PC-9 (cell line): ENCODE measurements around the gene SPG11. TPM values are rescaled to one million over a fixed set of nuclear protein-coding genes. Genes with fewer than 3 reads are reported as not detected.
A peak's percentile ranks its signal among the peaks of the same experiment; 100 is the strongest.

Experiments used
- BruUV-seq: library from RNA; stranded (reverse); fragments of 400-500 nt; replicated peaks from 2 replicates; lab custom pipeline; 2021; lab: Mats Ljungman, UMichigan
- CTCF ChIA-PET: fragments of 300-600 bp; sonication (Branson Sonifier 250); formaldehyde crosslinking; loops from one replicate; lab custom pipeline; 2022; ENCODE audit warnings: antibody characterized with exemption; lab: Charles Lee
- POLR2A ChIA-PET: fragments of 300-600 bp; sonication (Branson Sonifier 250); formaldehyde crosslinking; loops from one replicate; lab custom pipeline; 2022; ENCODE audit warnings: antibody characterized with exemption; ENCODE audit not compliant: unreplicated experiment; lab: Charles Lee
- DNase-seq, 2 experiments: peaks; one replicate each; pipeline versions ENCODE4 v3.0.0 to v3.0.0-alpha.2; 2015 to 2022; ENCODE audit warnings: mixed read lengths in 1 of 2
- H2AFZ ChIP-seq: fragments of 200-600 bp; sonication (generic); 2 replicates; pipeline ENCODE4 v1.8.1; 2017; ENCODE audit warnings: antibody characterized with exemption
- H3F3A ChIP-seq: fragments of 200-600 bp; sonication (generic); 2 replicates; pipeline ENCODE4 v1.8.1; 2017; ENCODE audit warnings: antibody characterized with exemption, mild to moderate bottlenecking, low read depth; ENCODE audit not compliant: insufficient read depth
- H3K27ac ChIP-seq: fragments of 200-600 bp; sonication (generic); 2 replicates; pipeline ENCODE4 v1.6.1; 2016; ENCODE audit warnings: mixed run types
- H3K27me3 ChIP-seq: fragments of 200-600 bp; sonication (generic); 2 replicates; pipeline ENCODE4 v1.6.1; 2016; ENCODE audit warnings: low read depth, mixed run types; ENCODE audit not compliant: insufficient read depth
- H3K36me3 ChIP-seq: fragments of 200-600 bp; sonication (generic); 2 replicates; pipeline ENCODE4 v1.6.1; 2016; ENCODE audit warnings: low read depth, mixed run types
- H3K4me1 ChIP-seq: fragments of 200-600 bp; sonication (generic); replicated peaks from 2 replicates; pipeline ENCODE4 v1.6.1; 2016; ENCODE audit warnings: mixed run types; ENCODE audit not compliant: insufficient read depth
- H3K4me2 ChIP-seq: fragments of 200-600 bp; sonication (generic); 2 replicates; pipeline ENCODE4 v1.6.1; 2017; ENCODE audit warnings: mixed run types
- H3K4me3 ChIP-seq: fragments of 200-600 bp; sonication (generic); 2 replicates; pipeline ENCODE4 v1.6.1; 2016; ENCODE audit warnings: mixed run types
- H3K79me2 ChIP-seq: fragments of 200-600 bp; sonication (generic); 2 replicates; pipeline ENCODE4 v1.6.1; 2017; ENCODE audit warnings: low read depth, mixed run types
- H3K9me2 ChIP-seq: fragments of 200-600 bp; sonication (generic); 2 replicates; pipeline ENCODE4 v1.8.1; 2017; ENCODE audit warnings: mild to moderate bottlenecking; ENCODE audit not compliant: insufficient read depth
- H3K9me3 ChIP-seq: fragments of 200-600 bp; sonication (generic); 2 replicates; pipeline ENCODE4 v1.8.1; 2016; ENCODE audit warnings: low read depth; ENCODE audit not compliant: insufficient read depth
- H4K20me1 ChIP-seq: fragments of 200-600 bp; sonication (generic); 2 replicates; pipeline ENCODE4 v1.8.1; 2017; ENCODE audit not compliant: insufficient read depth
- EZH2 ChIP-seq: fragments of 200-600 bp; sonication (generic); IDR thresholded peaks from 2 replicates; pipeline ENCODE4 v1.8.0; 2017; ENCODE audit warnings: antibody characterized with exemption, low read depth
- intact Hi-C: fragments of 100-400 bp; cut with micrococcal nuclease; formaldehyde crosslinking; loops from one replicate; pipeline ENCODE4 v1.10.0; 2022; ENCODE audit not compliant: unreplicated experiment
- total RNA-seq: library from RNA; stranded (reverse); gene quantifications from 2 replicates; pipeline ENCODE4 v1.2.3, GENCODE V29; 2021
- TF ChIP-seq, protein P1 (sequence below): fragments of 200-600 bp; sonication (generic); conservative IDR thresholded peaks from 2 replicates; pipeline ENCODE4 v1.6.1; 2017; ENCODE audit warnings: mixed run types, antibody characterized with exemption, mild to moderate bottlenecking, moderate library complexity

Gene SPG11
- total RNA-seq, 1 experiment from 2014 or later = 64.2 TPM

DNA sequence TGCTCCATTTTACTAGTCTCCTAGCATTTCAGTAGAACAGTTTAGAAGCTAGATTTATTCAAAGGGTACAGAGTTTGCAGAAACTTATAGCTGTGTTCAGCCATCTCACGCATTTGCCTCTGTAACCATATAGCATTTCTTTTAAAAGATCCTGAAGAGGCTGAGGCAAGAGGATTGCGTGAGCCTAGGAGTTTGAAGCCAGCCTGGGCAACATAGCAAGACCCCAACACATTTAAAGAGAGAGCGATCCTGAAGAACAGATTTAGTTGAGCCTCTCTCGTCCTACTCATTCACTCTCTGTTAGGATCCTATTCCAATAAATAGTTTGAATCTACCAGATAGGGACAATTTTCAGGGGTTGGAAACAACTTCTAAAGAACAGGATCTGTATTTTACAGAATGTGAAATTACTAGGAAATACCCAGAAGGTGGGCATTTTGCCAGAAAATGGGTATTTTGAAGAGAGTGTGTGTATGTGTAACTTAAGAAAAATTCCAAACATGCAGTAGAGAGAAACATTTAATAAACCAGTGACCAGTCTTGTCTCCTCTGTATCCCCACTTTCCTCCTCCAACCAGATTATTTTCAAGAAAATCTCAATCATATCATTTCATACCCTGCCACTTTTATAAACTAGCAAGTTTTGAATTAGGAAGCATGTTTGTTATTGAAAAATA is 122.0 kb downstream of the SPG11 start:
- no peaks in the 10 kb centered on the region for H3K9me3 ChIP-seq
- TF ChIP-seq, protein P1, sequence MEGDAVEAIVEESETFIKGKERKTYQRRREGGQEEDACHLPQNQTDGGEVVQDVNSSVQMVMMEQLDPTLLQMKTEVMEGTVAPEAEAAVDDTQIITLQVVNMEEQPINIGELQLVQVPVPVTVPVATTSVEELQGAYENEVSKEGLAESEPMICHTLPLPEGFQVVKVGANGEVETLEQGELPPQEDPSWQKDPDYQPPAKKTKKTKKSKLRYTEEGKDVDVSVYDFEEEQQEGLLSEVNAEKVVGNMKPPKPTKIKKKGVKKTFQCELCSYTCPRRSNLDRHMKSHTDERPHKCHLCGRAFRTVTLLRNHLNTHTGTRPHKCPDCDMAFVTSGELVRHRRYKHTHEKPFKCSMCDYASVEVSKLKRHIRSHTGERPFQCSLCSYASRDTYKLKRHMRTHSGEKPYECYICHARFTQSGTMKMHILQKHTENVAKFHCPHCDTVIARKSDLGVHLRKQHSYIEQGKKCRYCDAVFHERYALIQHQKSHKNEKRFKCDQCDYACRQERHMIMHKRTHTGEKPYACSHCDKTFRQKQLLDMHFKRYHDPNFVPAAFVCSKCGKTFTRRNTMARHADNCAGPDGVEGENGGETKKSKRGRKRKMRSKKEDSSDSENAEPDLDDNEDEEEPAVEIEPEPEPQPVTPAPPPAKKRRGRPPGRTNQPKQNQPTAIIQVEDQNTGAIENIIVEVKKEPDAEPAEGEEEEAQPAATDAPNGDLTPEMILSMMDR = no peak
- TF ChIP-seq EZH2 = no peak
- H3K79me2 ChIP-seq = peaks cover 91% of the 10 kb centered on the region
- H2AFZ ChIP-seq = no peak overlapping the region
- peaks cover 35% of the 10 kb centered on the region for H3K4me1 ChIP-seq
- H3K36me3 ChIP-seq = peaks cover 6% of the 10 kb centered on the region
- peaks cover 53% of the 10 kb centered on the region for H4K20me1 ChIP-seq
- no peaks in the 10 kb centered on the region for H3K27me3 ChIP-seq
- peaks cover 21% of the 10 kb centered on the region; the same call in 1 of the 2 replicates for H3F3A ChIP-seq
- BruUV-seq = no TSS peak
- H3K4me2 ChIP-seq = peak overlapping the region; percentile 36
- CTCF ChIA-PET = no interaction called here
- intact Hi-C loops = no loop called here
- no peaks in the 10 kb centered on the region for H3K9me2 ChIP-seq
- DNase-seq = peak in 1 of 2 experiments; percentile 54
- H3K4me3 ChIP-seq = no peak overlapping the region
- POLR2A ChIA-PET = interaction anchor here (0.6 to 0.7 kb wide), 2 partner anchors 55 to 90 kb away, joined by 6 to 7 read pairs; no protein-coding TSS in a partner anchor
- H3K27ac ChIP-seq = peak overlapping the region; percentile 9; the same call in 1 of the 2 replicates

DNA sequence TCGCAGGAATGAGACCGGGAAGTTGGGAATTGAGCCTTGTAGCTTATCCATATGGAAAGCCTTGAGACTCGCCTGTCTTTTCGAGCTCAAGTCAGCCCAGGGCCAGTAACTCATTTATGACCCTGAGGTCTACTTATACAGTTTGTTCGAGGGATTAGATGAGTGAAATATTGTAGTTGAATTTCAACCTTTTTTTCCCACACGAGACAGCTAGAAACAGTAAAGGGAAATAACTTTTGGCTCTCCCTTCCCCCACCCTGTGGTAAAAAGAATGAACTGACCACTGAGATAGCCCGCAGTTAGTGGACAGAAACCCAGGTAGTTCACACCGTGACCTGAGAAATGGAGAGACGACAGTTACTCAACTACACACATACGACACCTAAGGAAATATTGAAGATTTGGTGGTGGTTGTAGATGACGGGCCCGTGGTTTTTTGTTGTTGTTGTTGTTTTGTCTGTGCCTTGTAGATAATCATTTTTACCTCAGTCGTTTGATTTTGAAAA is 125.7 kb downstream of the SPG11 start:
- Histone ChIP-seq H4K20me1 (peaks cover 25% of the 10 kb centered on the region), H3K4me3 (peak overlapping the region; percentile 91), H3K4me1 (peaks cover 33% of the 10 kb centered on the region), H2AFZ (peak overlapping the region; percentile 73; the same call in 1 of the 2 replicates), H3K79me2 (peaks cover 76% of the 10 kb centered on the region), H3K27ac (peak overlapping the region; percentile 87), H3K4me2 (peak overlapping the region; percentile 86), H3K9me2 (no peaks in the 10 kb centered on the region), H3K27me3 (no peaks in the 10 kb centered on the region), H3F3A (peaks cover 16% of the 10 kb centered on the region; the same call in 1 of the 2 replicates), H3K9me3 (no peaks in the 10 kb centered on the region), H3K36me3 (peaks cover 13% of the 10 kb centered on the region)
- ChIA-PET CTCF (interaction anchor here (0.6 kb wide), 1 partner anchor 633 kb away, joined by 8 read pairs; no protein-coding TSS in a partner anchor), POLR2A (interaction anchor here (0.6 kb wide), 1 partner anchor 507 kb away, joined by 33 read pairs; no protein-coding TSS in a partner anchor)
- DNase-seq = no peak
- BruUV-seq = no TSS peak
- intact Hi-C loops = no loop called here
- TF ChIP-seq, protein P1 = no peak
- TF ChIP-seq EZH2 = no peak

DNA sequence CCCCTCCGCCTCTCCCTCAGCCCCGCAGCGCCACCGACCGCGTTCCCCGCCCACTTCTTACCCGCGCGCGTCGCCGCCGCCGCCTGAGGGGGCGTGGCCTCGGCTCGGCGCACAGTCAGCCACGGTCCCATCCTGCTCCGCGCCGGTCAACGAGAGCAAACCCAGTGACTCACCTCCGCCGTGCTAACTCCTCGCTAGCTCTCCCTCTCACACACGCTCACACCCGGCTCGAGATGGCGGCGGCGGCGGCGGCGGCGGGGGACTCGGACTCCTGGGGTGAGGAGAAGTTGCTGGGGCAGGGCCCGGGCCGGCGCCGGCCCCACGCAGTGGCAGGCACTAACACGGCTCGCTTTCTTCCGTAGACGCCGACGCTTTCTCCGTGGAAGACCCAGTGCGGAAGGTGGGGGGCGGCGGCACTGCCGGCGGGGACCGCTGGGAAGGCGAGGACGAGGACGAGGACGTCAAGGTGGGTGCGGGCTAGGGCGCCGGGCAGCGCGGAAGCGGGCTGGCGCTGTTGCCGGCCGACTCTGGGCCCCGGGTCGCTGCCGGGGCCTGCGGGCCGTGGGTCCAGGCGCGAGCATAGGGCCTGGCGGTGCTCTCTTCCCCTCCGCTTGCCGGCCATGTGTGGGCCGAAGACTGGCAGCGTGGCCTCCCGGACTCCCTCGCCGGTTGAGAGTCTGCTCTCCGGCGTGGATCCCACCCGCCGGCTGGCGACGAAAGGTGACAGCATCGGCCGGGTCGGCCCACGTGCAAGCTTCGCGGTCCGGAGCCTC is 126.3 kb downstream of the SPG11 start, which contains the start of gene EIF3J:
EIF3J (plus strand) TSS at position 186 of the 773 bp plus-strand sequence; CDS start at position 234, 48 bp downstream.
- Histone ChIP-seq H3K9me2 (no peaks in the 10 kb centered on the region), H3K9me3 (no peaks in the 10 kb centered on the region), H3K4me1 (peaks cover 28% of the 10 kb centered on the region), H3F3A (peaks cover 12% of the 10 kb centered on the region; the same call in 1 of the 2 replicates), H4K20me1 (peaks cover 22% of the 10 kb centered on the region), H3K36me3 (peaks cover 13% of the 10 kb centered on the region), H2AFZ (peak within 1 kb of the TSS; percentile 89), H3K27me3 (no peaks in the 10 kb centered on the region), H3K4me2 (peak within 1 kb of the TSS; percentile 94), H3K79me2 (peaks cover 69% of the 10 kb centered on the region), H3K27ac (peak within 1 kb of the TSS; percentile 90), H3K4me3 (peak within 1 kb of the TSS; percentile 91)
- intact Hi-C loops = no loop called here
- BruUV-seq = no TSS peak
- DNase-seq = peak; percentile 82 to 95
- TF ChIP-seq EZH2 = no peak
- ChIA-PET CTCF (interaction anchor here (0.6 to 1.1 kb wide), 2 partner anchors 48 to 669 kb away, joined by 3 to 9 read pairs; no protein-coding TSS in a partner anchor), POLR2A (interaction anchor here (0.5 to 0.9 kb wide), 9 partner anchors 8 to 1041 kb away, joined by 4 to 10 read pairs (median 7); partner anchors contain the start of genes CTDSPL2 and TRIM69)
